Measurements from ENCODE around the gene VPS13D.

Gene VPS13D

GRCh38 chr1:12246584-12246983 lies 16.8 kb downstream of the VPS13D start:
- no peak for TF ChIP-seq CTCF (IDR thresholded peaks at IDR 0.05; ENCODE audit: low read depth, low read length)
- H3K4me3 ChIP-seq (replicated peaks in 1 of 2; ENCODE audit: low read depth in 2 of 2, low read length in 2 of 2) = no peak overlapping the region
- DNase-seq (ENCODE audit: low read depth in 2 of 2) = peak in 1 of 2 donors; percentile 42

- DNase-seq (ENCODE audit: low read depth in 2 of 2) = peak in 1 of 2 donors; percentile 53
- H3K4me3 ChIP-seq (replicated peaks in 1 of 2; ENCODE audit: low read depth in 2 of 2, low read length in 2 of 2) = no peak overlapping the region
- no peak for TF ChIP-seq CTCF (IDR thresholded peaks at IDR 0.05; ENCODE audit: low read depth, low read length)
These were observed 19.4 kb downstream of the VPS13D start for GRCh38 chr1:12249181-12249580.

GRCh38 chr1:12249748-12250147 lies 19.9 kb downstream of the VPS13D start:
- TF ChIP-seq CTCF (IDR thresholded peaks at IDR 0.05; ENCODE audit: low read depth, low read length) = no peak
- H3K4me3 ChIP-seq (replicated peaks in 1 of 2; ENCODE audit: low read depth in 2 of 2, low read length in 2 of 2) = no peak overlapping the region
- DNase-seq (ENCODE audit: low read depth in 2 of 2) = no peak

- TF ChIP-seq CTCF (IDR thresholded peaks at IDR 0.05; ENCODE audit: low read depth, low read length) = no peak
- DNase-seq (ENCODE audit: low read depth in 2 of 2) = peak in 1 of 2 donors; percentile 12
- H3K4me3 ChIP-seq (replicated peaks in 1 of 2; ENCODE audit: low read depth in 2 of 2, low read length in 2 of 2) = no peak overlapping the region
These were observed 21.6 kb downstream of the VPS13D start for GRCh38 chr1:12251442-12251841.

- DNase-seq (ENCODE audit: low read depth in 2 of 2) = no peak
- no peak for TF ChIP-seq CTCF (IDR thresholded peaks at IDR 0.05; ENCODE audit: low read depth, low read length)
These were observed 26.1 kb downstream of the VPS13D start for GRCh38 chr1:12255913-12256312.

GRCh38 chr1:12258272-12258671 lies 28.4 kb downstream of the VPS13D start:
- no peak for DNase-seq (ENCODE audit: low read depth in 2 of 2)
- no peak overlapping the region for H3K4me3 ChIP-seq (replicated peaks in 1 of 2; ENCODE audit: low read depth in 2 of 2, low read length in 2 of 2)
- TF ChIP-seq CTCF (IDR thresholded peaks at IDR 0.05; ENCODE audit: low read depth, low read length) = no peak

More at GRCh38 chr1:12255913-12256312, 26.1 kb downstream of the VPS13D start:
- H3K4me3 ChIP-seq (replicated peaks in 1 of 2; ENCODE audit: low read depth in 2 of 2, low read length in 2 of 2) = no peak overlapping the region

- no peak overlapping the region for H3K4me3 ChIP-seq (replicated peaks in 1 of 2; ENCODE audit: low read depth in 2 of 2, low read length in 2 of 2)
- no peak for DNase-seq (ENCODE audit: low read depth in 2 of 2)
- TF ChIP-seq CTCF (IDR thresholded peaks at IDR 0.05; ENCODE audit: low read depth, low read length) = no peak
These were observed 39.5 kb downstream of the VPS13D start for GRCh38 chr1:12269351-12269750.
